ENCODE measurements around the gene ALMS1. TPM values are rescaled to one million over a fixed set of nuclear protein-coding genes. Genes with fewer than 3 reads are reported as not detected.

ALMS1 gene
- total and polyA plus RNA-seq, 2 of the 4 experiments (the other 2 are of a cell fraction) = 20.8 to 52.8 TPM

DNA sequence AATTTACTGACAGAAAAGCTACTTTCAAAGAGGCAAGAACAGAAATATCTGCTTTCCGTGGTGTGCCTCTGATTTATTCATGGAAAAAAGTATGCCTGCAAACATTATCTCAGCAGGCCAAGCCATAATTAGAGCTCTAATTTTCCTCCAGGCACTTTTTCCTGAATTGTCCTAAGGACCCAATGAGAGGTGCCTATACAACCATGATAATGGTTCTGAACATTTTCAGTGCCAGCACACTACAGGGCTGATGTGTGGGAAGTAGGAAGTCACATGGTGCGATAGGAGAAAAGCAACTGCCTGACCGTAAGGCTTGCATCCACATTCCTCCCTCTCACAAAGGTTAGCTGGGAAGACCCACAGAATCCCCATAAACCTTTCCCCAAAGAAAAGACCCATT lies 46.4 kb upstream of the ALMS1 start:
- Histone ChIP-seq H3K27ac (ENCODE audit: insufficient read depth, low read length) (no peak overlapping the region), H3K9me3 (ENCODE audit: control insufficient read depth, insufficient read depth, low read length) (no peaks in the 10 kb centered on the region), H3K23ac (ENCODE audit: low read depth, low read length) (no peak overlapping the region), H3K4me3 (ENCODE audit: insufficient read depth, low read depth, low read length) (no peak overlapping the region), H3K56ac (ENCODE audit: extremely low read depth, insufficient read depth, low read length) (no peak overlapping the region), H2AK5ac (ENCODE audit: low read depth, low read length) (no peak overlapping the region), H2BK15ac (ENCODE audit: low read depth, low read length) (no peak overlapping the region), H2BK20ac (ENCODE audit: low read depth, low read length) (no peak overlapping the region), H2BK5ac (ENCODE audit: low read depth, low read length, poor library complexity, severe bottlenecking) (no peak overlapping the region), H4K91ac (ENCODE audit: insufficient read depth, low read depth, low read length) (no peak overlapping the region), H2AFZ (replicated peaks; ENCODE audit: low read length, poor library complexity) (no peak overlapping the region), H4K5ac (ENCODE audit: low read depth, low read length) (no peak overlapping the region), H3K9me1 (ENCODE audit: insufficient read depth, low read length) (no peaks in the 10 kb centered on the region), H3K4ac (ENCODE audit: low read depth, low read length) (no peak overlapping the region), H3K14ac (replicated peaks; ENCODE audit: low read depth, low read length) (no peak overlapping the region), H2BK120ac (ENCODE audit: low read depth, low read length) (no peak overlapping the region), H3K4me1 (ENCODE audit: control insufficient read depth, insufficient read depth, low read length) (no peaks in the 10 kb centered on the region), H3K9ac (ENCODE audit: low read depth, low read length) (no peak overlapping the region), H3K4me2 (ENCODE audit: low read depth, low read length) (no peak overlapping the region), H2AK9ac (replicated peaks; ENCODE audit: low read depth, low read length, poor library complexity) (no peak overlapping the region), H3K27me3 (ENCODE audit: control insufficient read depth, insufficient read depth, low read length) (peaks cover 5% of the 10 kb centered on the region), H4K8ac (ENCODE audit: low read depth in 2 of 2, low read length in 2 of 2) (no peak overlapping the region), H4K20me1 (ENCODE audit: insufficient read depth, low read length) (no peaks in the 10 kb centered on the region), H3K36me3 (ENCODE audit: control insufficient read depth, insufficient read depth, low read length) (no peaks in the 10 kb centered on the region), H3K18ac (ENCODE audit: low read depth, low read length) (no peak overlapping the region), H3K79me1 (ENCODE audit: low read depth in 1 of 2, low read length in 2 of 2) (no peaks in the 10 kb centered on the region)
- WGBS, 2 experiments (ENCODE audit: extremely low coverage in 2 of 2, insufficient read length in 1 of 2) = no CpG with 5 or more reads among the region's 3 CpGs
- ChIA-PET POLR2A (ENCODE audit: unreplicated experiment) (no interaction called here), CTCF (no interaction called here)
- intact Hi-C loops (cut with micrococcal nuclease) (no loop called here), dilution Hi-C loops (cut with HindIII; ENCODE audit: low sequenced_read_pairs, unreplicated experiment) (no loop called here), in situ Hi-C loops (cut with MboI; ENCODE audit: low sequenced_read_pairs) (no loop called here)
- DNase-seq = no peak
- BruUV-seq (replicated peaks) = no TSS peak
- ATAC-seq (ENCODE audit: low read depth) = no peak
- TF ChIP-seq FOS (IDR thresholded peaks at IDR 0.05; ENCODE audit: low read depth, low read length) (no peak), CEBPB (IDR thresholded peaks at IDR 0.05; ENCODE audit: low read depth, low read length) (no peak), CHD1 (IDR thresholded peaks at IDR 0.05; ENCODE audit: low read depth, low read length) (no peak), RAD21 (IDR thresholded peaks at IDR 0.05; ENCODE audit: low read length) (no peak), BHLHE40 (IDR thresholded peaks at IDR 0.05; ENCODE audit: low read depth, low read length) (no peak), NFE2L2 (IDR thresholded peaks at IDR 0.05; ENCODE audit: low read depth, low read length) (no peak), POLR2A (IDR thresholded peaks at IDR 0.05; ENCODE audit: low read depth, low read length) (no peak), MAFK (IDR thresholded peaks at IDR 0.05; ENCODE audit: low read depth, low read length) (no peak), MAZ (IDR thresholded peaks at IDR 0.05; ENCODE audit: borderline replicate concordance, low read depth, low read length) (no peak), RFX5 (IDR thresholded peaks at IDR 0.05; ENCODE audit: low read depth, low read length) (no peak), SMC3 (IDR thresholded peaks at IDR 0.05; ENCODE audit: low read depth, low read length) (no peak)
- TF ChIP-seq, protein P1, sequence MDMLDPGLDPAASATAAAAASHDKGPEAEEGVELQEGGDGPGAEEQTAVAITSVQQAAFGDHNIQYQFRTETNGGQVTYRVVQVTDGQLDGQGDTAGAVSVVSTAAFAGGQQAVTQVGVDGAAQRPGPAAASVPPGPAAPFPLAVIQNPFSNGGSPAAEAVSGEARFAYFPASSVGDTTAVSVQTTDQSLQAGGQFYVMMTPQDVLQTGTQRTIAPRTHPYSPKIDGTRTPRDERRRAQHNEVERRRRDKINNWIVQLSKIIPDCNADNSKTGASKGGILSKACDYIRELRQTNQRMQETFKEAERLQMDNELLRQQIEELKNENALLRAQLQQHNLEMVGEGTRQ (IDR thresholded peaks at IDR 0.05; ENCODE audit: low read depth, low read length) = no peak
- TF ChIP-seq, protein P2, sequence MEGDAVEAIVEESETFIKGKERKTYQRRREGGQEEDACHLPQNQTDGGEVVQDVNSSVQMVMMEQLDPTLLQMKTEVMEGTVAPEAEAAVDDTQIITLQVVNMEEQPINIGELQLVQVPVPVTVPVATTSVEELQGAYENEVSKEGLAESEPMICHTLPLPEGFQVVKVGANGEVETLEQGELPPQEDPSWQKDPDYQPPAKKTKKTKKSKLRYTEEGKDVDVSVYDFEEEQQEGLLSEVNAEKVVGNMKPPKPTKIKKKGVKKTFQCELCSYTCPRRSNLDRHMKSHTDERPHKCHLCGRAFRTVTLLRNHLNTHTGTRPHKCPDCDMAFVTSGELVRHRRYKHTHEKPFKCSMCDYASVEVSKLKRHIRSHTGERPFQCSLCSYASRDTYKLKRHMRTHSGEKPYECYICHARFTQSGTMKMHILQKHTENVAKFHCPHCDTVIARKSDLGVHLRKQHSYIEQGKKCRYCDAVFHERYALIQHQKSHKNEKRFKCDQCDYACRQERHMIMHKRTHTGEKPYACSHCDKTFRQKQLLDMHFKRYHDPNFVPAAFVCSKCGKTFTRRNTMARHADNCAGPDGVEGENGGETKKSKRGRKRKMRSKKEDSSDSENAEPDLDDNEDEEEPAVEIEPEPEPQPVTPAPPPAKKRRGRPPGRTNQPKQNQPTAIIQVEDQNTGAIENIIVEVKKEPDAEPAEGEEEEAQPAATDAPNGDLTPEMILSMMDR (conservative IDR thresholded peaks at IDR 0.05; ENCODE audit: low read depth, low read length) = no peak
- TF ChIP-seq, protein P3, sequence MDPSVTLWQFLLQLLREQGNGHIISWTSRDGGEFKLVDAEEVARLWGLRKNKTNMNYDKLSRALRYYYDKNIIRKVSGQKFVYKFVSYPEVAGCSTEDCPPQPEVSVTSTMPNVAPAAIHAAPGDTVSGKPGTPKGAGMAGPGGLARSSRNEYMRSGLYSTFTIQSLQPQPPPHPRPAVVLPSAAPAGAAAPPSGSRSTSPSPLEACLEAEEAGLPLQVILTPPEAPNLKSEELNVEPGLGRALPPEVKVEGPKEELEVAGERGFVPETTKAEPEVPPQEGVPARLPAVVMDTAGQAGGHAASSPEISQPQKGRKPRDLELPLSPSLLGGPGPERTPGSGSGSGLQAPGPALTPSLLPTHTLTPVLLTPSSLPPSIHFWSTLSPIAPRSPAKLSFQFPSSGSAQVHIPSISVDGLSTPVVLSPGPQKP (IDR thresholded peaks at IDR 0.05; ENCODE audit: borderline replicate concordance, low read depth, low read length) = no peak

Measured in IMR-90 (cell line).